Heart left ventricle (tissue), 16 donors: Measurements from ENCODE around the gene TCEAL6. TPM values are rescaled to one million over a fixed set of nuclear protein-coding genes. Genes with fewer than 3 reads are reported as not detected.
A peak's percentile ranks its signal among the peaks of the same experiment; 100 is the strongest.
"Not testable (repeated sequence)": the region's sequence is repeated elsewhere in the genome, so short reads cannot be mapped to it uniquely, and the experiment has no call there.

Experiments used
- ATAC-seq, 4 donors: fragments of 200-7000 bp; cut with Tn5 transposase; one replicate each; pipeline ENCODE4 v1.9.1; 2020 to 2022; ENCODE audit warnings: moderate library complexity in 4 of 4, mild to moderate bottlenecking in 3 of 4, moderate number of reproducible peaks in 1 of 4
- DNase-seq, 5 donors: peaks; one replicate each; pipeline ENCODE4 v3.0.0-alpha.2; 2020
- H3K27ac ChIP-seq, 12 donors: fragments of 200-600 bp; sonication (generic) in 4 of 12; one replicate each; pipeline versions ENCODE4 v1.5.0 to v1.8.0; 2016 to 2022; ENCODE audit warnings: mild to moderate bottlenecking in 2 of 12
- H3K27me3 ChIP-seq, 9 donors: fragments of 200-600 bp; sonication (generic) in 2 of 9; one replicate each; pipeline versions ENCODE4 v1.5.1 to v1.8.0; 2016 to 2022; ENCODE audit warnings: mild to moderate bottlenecking in 3 of 9
- H3K36me3 ChIP-seq, 9 donors: fragments of 200-600 bp; sonication (generic) in 2 of 9; one replicate each; pipeline versions ENCODE4 v1.5.0 to v1.8.0; 2018 to 2022; ENCODE audit warnings: mild to moderate bottlenecking in 2 of 9
- H3K4me1 ChIP-seq, 12 donors: fragments of 200-600 bp; sonication (generic) in 4 of 12; one replicate each; pipeline versions ENCODE4 v1.5.0 to v1.8.0; 2016 to 2022; ENCODE audit warnings: mild to moderate bottlenecking in 3 of 12
- H3K4me3 ChIP-seq, 12 donors: fragments of 200-600 bp; sonication (generic) in 4 of 12; one replicate each; pipeline versions ENCODE4 v1.5.0 to v1.8.0; 2017 to 2022; ENCODE audit warnings: mild to moderate bottlenecking in 9 of 12, moderate library complexity in 4 of 12
- H3K9me3 ChIP-seq, 12 donors: fragments of 200-600 bp; sonication (generic) in 4 of 12; one replicate each; pipeline versions ENCODE4 v1.5.0 to v1.8.0; 2016 to 2022; ENCODE audit warnings: mild to moderate bottlenecking in 1 of 12
- CTCF ChIP-seq, 12 donors: fragments of 200-600 bp; sonication (generic) in 4 of 12; IDR thresholded peaks; one replicate each; pipeline versions ENCODE4 v1.5.0 to v1.8.0; 2018 to 2022; ENCODE audit warnings: antibody characterized with exemption in 12 of 12, mild to moderate bottlenecking in 5 of 12
- POLR2A ChIP-seq, 2 donors: fragments of 450-650 bp; IDR thresholded peaks; one replicate each; pipeline ENCODE4 v1.6.1; 2017; ENCODE audit warnings: antibody characterized with exemption in 2 of 2, mild to moderate bottlenecking in 2 of 2, moderate library complexity in 2 of 2
- whole genome bisulfite sequencing, 4 donors: extraction: QIAGEN DNeasy Blood & Tissue Kit in 2 of 4; methylation state at CpG; one replicate each; pipeline versions ENCODE4 v1.1.5 to v1.1.7; 2013 to 2018; 5-methylcytosine and 5-hydroxymethylcytosine counted together
- intact Hi-C, 10 donors: fragments of 100-400 bp; cut with DNase I; formaldehyde crosslinking; loops; one replicate each; pipeline versions ENCODE4 v1.11.1 to v1.14.2; 2022
- polyA plus RNA-seq, 2 donors: library from polyadenylated mRNA; stranded (reverse); fragments of 200-250 nt; gene quantifications; one replicate each; pipeline ENCODE4 v1.2.3, GENCODE V29; 2013
- total RNA-seq, 9 donors: library from RNA; depleted of rRNA in 2 of 9; stranded (reverse); fragments of >200 nt in 2 of 9; fragmentation: NEBNext Ultra II Directional in 3 of 9; extraction: Animal tissue kit (Norgen Biotek cat#: 25700) in 3 of 9; gene quantifications; one replicate each; pipeline versions ENCODE4 v1.1.0 to v1.2.4, GENCODE V29; 2016 to 2023
- donor health status: ischemic (EF 13 %, LVEDD 7.1; RV severe dilation, severe dysfunction).
- donor health status: healthy with polysubstance abuse.
- donor health status: DM: no; HTN: yes; CAD: no.
- donor health status: DM: no; HTN: no; CAD: no.
- donor health status: ischemic (EF 25% LVEDD 6.9; RV normal size, moderate dysfunction).
- donor health status: ischemic (EF 25% LVEDD 5.7; RV mildly dilated, moderate dysfunction).
- donor health status: healthy.
- donor health status: DM: yes; HTN: yes; CAD: no.
- donor health status: ischemic (EF 35%, LVEDD 5.7; RV mildly dilated, moderate dysfunction).
- donor health status: nonischemic (EF 11% LVEDD 7.7; RV severe dilation, severe dysfunction).
- donor health status: DM: yes; HTN: yes; CAD: no.
- donor health status: PGD.
- donor health status: ischemic (EF 29% LVEDD 5.4; RV normal size, mild dysfunction).
- donor health status: nonischemic (EF 23%, LVEDD 6.1; RV moderate dilation, normal function).

Gene TCEAL6
- total and polyA plus RNA-seq, 11 donors: 1.2 TPM; not detected in 10

- Histone ChIP-seq H3K36me3 (no peaks in the 10 kb centered on the region), H3K9me3 (no peaks in the 10 kb centered on the region), H3K27me3 (peaks cover 0 to 61% (median 0%) of the 10 kb centered on the region in 9 donors), H3K27ac (peak overlapping the region in 1 of 12 donors; percentile 70), H3K4me3 (no peak overlapping the region), H3K4me1 (no peaks in the 10 kb centered on the region)
- no peak for TF ChIP-seq CTCF (IDR thresholded peaks at IDR 0.05)
- TF ChIP-seq POLR2A (IDR thresholded peaks at IDR 0.05): no peak
- intact Hi-C loops: no loop called here
- no peak for DNase-seq
- 33 to 46% (median 36%) methylated on average over 8 of the region's 8 CpGs for WGBS, 4 donors
- no peak for ATAC-seq
These were observed 15.4 kb downstream of the TCEAL6 start for GRCh38 chrX:102126863-102127262.

GRCh38 chrX:102126080-102126818, 16.0 kb downstream of the TCEAL6 start:
- H3K36me3 ChIP-seq, intact Hi-C loops, ATAC-seq, H3K9me3 ChIP-seq, H3K4me1 ChIP-seq, DNase-seq: not testable (repeated sequence)
- Histone ChIP-seq H3K27ac (peak overlapping the region in 1 of 12 donors; percentile 70), H3K4me3 (peak overlapping the region in 1 of 12 donors; percentile 15), H3K27me3 (peaks cover 0 to 60% (median 0%) of the 10 kb centered on the region in 9 donors)
- 9 to 34% (median 15%) methylated on average over 21 of the region's 21 CpGs for whole genome bisulfite sequencing, 4 donors

- ATAC-seq, H3K9me3 ChIP-seq, DNase-seq, H3K36me3 ChIP-seq, intact Hi-C loops, H3K4me1 ChIP-seq: not testable (repeated sequence)
- peak within 1 kb of the TSS in 1 of 12 donors; percentile 70 for H3K27ac ChIP-seq
- H3K27me3 ChIP-seq: peaks cover 0 to 56% (median 0%) of the 10 kb centered on the region in 9 donors
- H3K4me3 ChIP-seq: peak within 1 kb of the TSS in 2 of 12 donors; percentile 9 to 15
- 1 to 32% (median 8%) methylated on average over 13 to 33 of the region's 38 CpGs for WGBS, 4 donors
These were observed 16.8 kb downstream of the TCEAL6 start, which contains the start of gene TCEAL2 for GRCh38 chrX:102125436-102125835. TCEAL2 (plus strand) TSS chrX:102125679; CDS start chrX:102126831, 1,152 bp downstream.

- Histone ChIP-seq H3K27ac (peak overlapping the region in 1 of 12 donors; percentile 17), H3K4me3 (peak overlapping the region in 1 of 12 donors; percentile 9)
These were observed 17.3 kb downstream of the TCEAL6 start for GRCh38 chrX:102125014-102125413.

GRCh38 chrX:102115748-102116147, 26.5 kb downstream of the TCEAL6 start:
- Histone ChIP-seq H3K27ac (no peak overlapping the region), H3K9me3 (peaks cover 0 to 8% (median 0%) of the 10 kb centered on the region in 12 donors), H3K4me1 (no peaks in the 10 kb centered on the region), H3K36me3 (no peaks in the 10 kb centered on the region), H3K27me3 (peaks cover 0 to 8% (median 0%) of the 10 kb centered on the region in 9 donors), H3K4me3 (no peak overlapping the region)
- DNase-seq: no peak
- no peak for ATAC-seq
- WGBS, 4 donors: 40 to 73% (median 69%) methylated on average over 2 of the region's 2 CpGs
- intact Hi-C loops: no loop called here
- TF ChIP-seq CTCF (IDR thresholded peaks at IDR 0.05) (no peak), POLR2A (IDR thresholded peaks at IDR 0.05) (no peak)

More at GRCh38 chrX:102125014-102125413, 17.3 kb downstream of the TCEAL6 start:
- H3K9me3 ChIP-seq, intact Hi-C loops, DNase-seq, H3K4me1 ChIP-seq, H3K36me3 ChIP-seq, ATAC-seq: not testable (repeated sequence)
- peaks cover 0 to 53% (median 0%) of the 10 kb centered on the region in 9 donors for H3K27me3 ChIP-seq
- 11 to 41% (median 26%) methylated on average over 6 to 9 of the region's 10 CpGs for WGBS, 4 donors
